HEK293T (cell line): ENCODE measurements around the gene CLEC4F.

ENCODE experiments used
- ARNT ChIP-seq: fragments of 450-650 bp; IDR thresholded peaks from 2 replicates; pipeline ENCODE4 v1.6.1; 2017; ENCODE audit warnings: mild to moderate bottlenecking
- BHLHE40 ChIP-seq: fragments of 450-650 bp; IDR thresholded peaks from 2 replicates; pipeline ENCODE4 v1.6.1; 2016; ENCODE audit warnings: mild to moderate bottlenecking, moderate library complexity, borderline replicate concordance
- FOXA1 ChIP-seq: fragments of 450-650 bp; IDR thresholded peaks from 2 replicates; pipeline ENCODE4 v1.6.1; 2016; ENCODE audit warnings: mild to moderate bottlenecking
- FOXK2 ChIP-seq: fragments of 450-650 bp; IDR thresholded peaks from 2 replicates; pipeline ENCODE4 v1.6.1; 2016; ENCODE audit warnings: mild to moderate bottlenecking
- FOXM1 ChIP-seq: fragments of 450-650 bp; IDR thresholded peaks from 2 replicates; pipeline ENCODE4 v1.6.1; 2017; ENCODE audit warnings: mild to moderate bottlenecking, borderline replicate concordance
- HDGF ChIP-seq: fragments of 450-650 bp; IDR thresholded peaks from 2 replicates; pipeline ENCODE4 v1.6.1; 2017; ENCODE audit warnings: antibody characterized with exemption, borderline replicate concordance
- L3MBTL2 ChIP-seq: fragments of 450-650 bp; conservative IDR thresholded peaks from 2 replicates; pipeline ENCODE4 v1.6.1; 2016; ENCODE audit warnings: mild to moderate bottlenecking
- LEF1 ChIP-seq: fragments of 450-650 bp; IDR thresholded peaks from 2 replicates; pipeline ENCODE4 v1.6.1; 2017; ENCODE audit warnings: mild to moderate bottlenecking, borderline replicate concordance
- NFRKB ChIP-seq: fragments of 450-650 bp; IDR thresholded peaks from 2 replicates; pipeline ENCODE4 v1.6.1; 2016; ENCODE audit warnings: mild to moderate bottlenecking, moderate library complexity
- SP1 ChIP-seq: fragments of 450-650 bp; IDR thresholded peaks from 2 replicates; pipeline ENCODE4 v1.6.1; 2017
- SUZ12 ChIP-seq: fragments of 450-650 bp; IDR thresholded peaks from 2 replicates; pipeline ENCODE4 v1.6.1; 2016; ENCODE audit warnings: mild to moderate bottlenecking
- TARDBP ChIP-seq: fragments of 450-650 bp; IDR thresholded peaks from 2 replicates; pipeline ENCODE4 v1.6.1; 2016
- ZNF384 ChIP-seq: fragments of 450-650 bp; IDR thresholded peaks from 2 replicates; pipeline ENCODE4 v1.6.1; 2016

- TF ChIP-seq LEF1, result no peak
- no peak for TF ChIP-seq SP1
- no peak for TF ChIP-seq L3MBTL2
- no peak for TF ChIP-seq FOXK2
- TF ChIP-seq NFRKB, result no peak
- TF ChIP-seq TARDBP, result no peak
- TF ChIP-seq FOXA1, result no peak
- TF ChIP-seq BHLHE40, result no peak
- no peak for TF ChIP-seq ARNT
- TF ChIP-seq FOXM1, result no peak
- no peak for TF ChIP-seq SUZ12
- TF ChIP-seq ZNF384, result no peak
- TF ChIP-seq HDGF, result no peak
Observed at GRCh38 chr2:70771446-70771845, 49.0 kb downstream of the CLEC4F start.
